Immature natural killer cell (primary cell): ENCODE results near the gene C6orf118. TPM values are rescaled to one million over a fixed set of nuclear protein-coding genes. Genes with fewer than 3 reads are reported as not detected.

Experiments used
- DNase-seq, 3 donors: peaks; one replicate each; pipeline ENCODE4 v3.0.0; 2022; ENCODE audit warnings: mixed read lengths in 1 of 3
- H3K27ac Mint-ChIP-seq, 6 donors: one replicate each; pipeline ENCODE4 v1.8.0; 2020; ENCODE audit warnings: mixed read lengths in 6 of 6, mild to moderate bottlenecking in 5 of 6, inconsistent platforms in 4 of 6, moderate library complexity in 3 of 6
- H3K27me3 Mint-ChIP-seq, 3 donors: one replicate each; pipeline ENCODE4 v1.8.0; 2020 to 2021; ENCODE audit warnings: low read depth in 3 of 3, mild to moderate bottlenecking in 3 of 3, mixed read lengths in 3 of 3, moderate library complexity in 3 of 3, inconsistent platforms in 1 of 3
- H3K36me3 Mint-ChIP-seq, 3 donors: one replicate each; pipeline ENCODE4 v1.8.0; 2020; ENCODE audit warnings: mixed read lengths in 3 of 3, inconsistent platforms in 2 of 3, mild to moderate bottlenecking in 2 of 3
- H3K4me1 Mint-ChIP-seq, 2 donors: one replicate each; pipeline ENCODE4 v1.8.0; 2020; ENCODE audit warnings: inconsistent platforms in 2 of 2, mild to moderate bottlenecking in 2 of 2, mixed read lengths in 2 of 2, moderate library complexity in 1 of 2
- H3K4me3 Mint-ChIP-seq, 5 donors: one replicate each; pipeline ENCODE4 v1.8.0; 2020; ENCODE audit warnings: mild to moderate bottlenecking in 5 of 5, mixed read lengths in 5 of 5, inconsistent platforms in 3 of 5, moderate library complexity in 3 of 5
- H3K9me3 Mint-ChIP-seq, 6 donors: one replicate each; pipeline ENCODE4 v1.8.0; 2020; ENCODE audit warnings: mild to moderate bottlenecking in 6 of 6, mixed read lengths in 6 of 6, inconsistent platforms in 4 of 6, moderate library complexity in 3 of 6
- polyA plus RNA-seq, 3 donors: library from polyadenylated mRNA; unstranded; fragments of 300-500 nt; fragmentation: Illumina TruSeq; gene quantifications; one replicate each; pipeline ENCODE4 v1.2.3, GENCODE V29; 2021

The C6orf118 gene
- not detected for polyA plus RNA-seq

- Mint-ChIP-seq H3K4me3 (peak within 1 kb of the TSS in 1 of 5 donors; percentile 23), H3K27ac (no peak within 1 kb of the TSS), H3K9me3 (peaks cover 0 to 11% (median 0%) of the 10 kb centered on the region in 6 donors)
These were observed at the start of gene C6orf118 for GRCh38 chr6:165308926-165309731. C6orf118 (minus strand) TSS chr6:165309605; CDS start chr6:165309586, 19 bp downstream.

GRCh38 chr6:165345700-165346099 is 36.3 kb upstream of the C6orf118 start:
- no peak for DNase-seq
- H3K4me1 Mint-ChIP-seq: no peaks in the 10 kb centered on the region
- no peaks in the 10 kb centered on the region for H3K36me3 Mint-ChIP-seq
- H3K4me3 Mint-ChIP-seq: no peak overlapping the region
- H3K27ac Mint-ChIP-seq: no peak overlapping the region
- H3K27me3 Mint-ChIP-seq: no peaks in the 10 kb centered on the region
- peaks cover 7 to 31% (median 16%) of the 10 kb centered on the region in 6 donors for H3K9me3 Mint-ChIP-seq

More at GRCh38 chr6:165308926-165309731, at the start of gene C6orf118:
- no peaks in the 10 kb centered on the region for H3K4me1 Mint-ChIP-seq
- H3K27me3 Mint-ChIP-seq: peaks cover 0 to 1% (median 0%) of the 10 kb centered on the region in 3 donors
- H3K36me3 Mint-ChIP-seq: no peaks in the 10 kb centered on the region
- DNase-seq: no peak

- no peak overlapping the region for H3K27ac Mint-ChIP-seq
- H3K4me3 Mint-ChIP-seq: no peak overlapping the region
- H3K4me1 Mint-ChIP-seq: no peaks in the 10 kb centered on the region
- DNase-seq: no peak
- peaks cover 4 to 27% (median 8%) of the 10 kb centered on the region in 6 donors for H3K9me3 Mint-ChIP-seq
- peaks cover 0 to 3% (median 0%) of the 10 kb centered on the region in 3 donors for H3K36me3 Mint-ChIP-seq
- H3K27me3 Mint-ChIP-seq: peaks cover 0 to 3% (median 0%) of the 10 kb centered on the region in 3 donors
These were observed 31.1 kb upstream of the C6orf118 start for GRCh38 chr6:165340532-165340931.

GRCh38 chr6:165325609-165326008 is 16.2 kb upstream of the C6orf118 start:
- Mint-ChIP-seq H3K4me3 (no peak overlapping the region), H3K36me3 (no peaks in the 10 kb centered on the region), H3K9me3 (peaks cover 5 to 26% (median 12%) of the 10 kb centered on the region in 6 donors), H3K27ac (no peak overlapping the region), H3K27me3 (peaks cover 0 to 2% (median 0%) of the 10 kb centered on the region in 3 donors), H3K4me1 (no peaks in the 10 kb centered on the region)
- no peak for DNase-seq

- no peaks in the 10 kb centered on the region for H3K4me1 Mint-ChIP-seq
These were observed 12.2 kb upstream of the C6orf118 start for GRCh38 chr6:165321555-165322145.

GRCh38 chr6:165321150-165321549 is 11.7 kb upstream of the C6orf118 start:
- Mint-ChIP-seq H3K9me3 (peaks cover 13 to 33% (median 20%) of the 10 kb centered on the region in 6 donors), H3K4me1 (no peaks in the 10 kb centered on the region), H3K36me3 (no peaks in the 10 kb centered on the region), H3K27ac (no peak overlapping the region), H3K27me3 (peaks cover 0 to 2% (median 0%) of the 10 kb centered on the region in 3 donors), H3K4me3 (no peak overlapping the region)
- DNase-seq: no peak

More at GRCh38 chr6:165321555-165322145, 12.2 kb upstream of the C6orf118 start:
- Mint-ChIP-seq H3K27ac (no peak overlapping the region), H3K36me3 (no peaks in the 10 kb centered on the region), H3K9me3 (peaks cover 13 to 34% (median 19%) of the 10 kb centered on the region in 6 donors), H3K27me3 (peaks cover 0 to 2% (median 0%) of the 10 kb centered on the region in 3 donors), H3K4me3 (no peak overlapping the region)
- no peak for DNase-seq

GRCh38 chr6:165317723-165318122 is 8.3 kb upstream of the C6orf118 start:
- Mint-ChIP-seq H3K4me1 (no peaks in the 10 kb centered on the region), H3K27me3 (no peaks in the 10 kb centered on the region), H3K9me3 (peaks cover 9 to 37% (median 17%) of the 10 kb centered on the region in 6 donors), H3K27ac (no peak overlapping the region), H3K36me3 (no peaks in the 10 kb centered on the region), H3K4me3 (no peak overlapping the region)
- DNase-seq: no peak

- peaks cover 0 to 8% (median 3%) of the 10 kb centered on the region in 6 donors for H3K9me3 Mint-ChIP-seq
- peaks cover 0 to 1% (median 0%) of the 10 kb centered on the region in 3 donors for H3K27me3 Mint-ChIP-seq
- no peaks in the 10 kb centered on the region for H3K4me1 Mint-ChIP-seq
- no peak overlapping the region for H3K4me3 Mint-ChIP-seq
- no peak overlapping the region for H3K27ac Mint-ChIP-seq
- no peaks in the 10 kb centered on the region for H3K36me3 Mint-ChIP-seq
- no peak for DNase-seq
These were observed 2.5 kb downstream of the C6orf118 start for GRCh38 chr6:165306955-165307354.

GRCh38 chr6:165301372-165302246 is 7.8 kb downstream of the C6orf118 start:
- no peak for DNase-seq
- H3K4me1 Mint-ChIP-seq: no peaks in the 10 kb centered on the region
- H3K4me3 Mint-ChIP-seq: no peak overlapping the region
- no peaks in the 10 kb centered on the region for H3K36me3 Mint-ChIP-seq
- H3K27ac Mint-ChIP-seq: no peak overlapping the region
- H3K9me3 Mint-ChIP-seq: peaks cover 7 to 24% (median 15%) of the 10 kb centered on the region in 6 donors
- H3K27me3 Mint-ChIP-seq: no peaks in the 10 kb centered on the region

GRCh38 chr6:165300422-165300936 is 8.9 kb downstream of the C6orf118 start:
- peaks cover 7 to 30% (median 18%) of the 10 kb centered on the region in 6 donors for H3K9me3 Mint-ChIP-seq
- no peaks in the 10 kb centered on the region for H3K4me1 Mint-ChIP-seq
- DNase-seq: no peak
- no peaks in the 10 kb centered on the region for H3K36me3 Mint-ChIP-seq
- no peak overlapping the region for H3K27ac Mint-ChIP-seq
- H3K4me3 Mint-ChIP-seq: no peak overlapping the region
- H3K27me3 Mint-ChIP-seq: no peaks in the 10 kb centered on the region

GRCh38 chr6:165298875-165299274 is 10.5 kb downstream of the C6orf118 start:
- peaks cover 7 to 30% (median 20%) of the 10 kb centered on the region in 6 donors for H3K9me3 Mint-ChIP-seq
- H3K27me3 Mint-ChIP-seq: no peaks in the 10 kb centered on the region
- H3K4me3 Mint-ChIP-seq: no peak overlapping the region
- no peaks in the 10 kb centered on the region for H3K4me1 Mint-ChIP-seq
- no peak for DNase-seq
- H3K27ac Mint-ChIP-seq: no peak overlapping the region
- H3K36me3 Mint-ChIP-seq: no peaks in the 10 kb centered on the region

- peaks cover 7 to 30% (median 20%) of the 10 kb centered on the region in 6 donors for H3K9me3 Mint-ChIP-seq
- H3K4me3 Mint-ChIP-seq: no peak overlapping the region
- no peak overlapping the region for H3K27ac Mint-ChIP-seq
- no peaks in the 10 kb centered on the region for H3K36me3 Mint-ChIP-seq
- no peaks in the 10 kb centered on the region for H3K4me1 Mint-ChIP-seq
- no peak for DNase-seq
- H3K27me3 Mint-ChIP-seq: no peaks in the 10 kb centered on the region
These were observed 11.0 kb downstream of the C6orf118 start for GRCh38 chr6:165298402-165298801.

- no peaks in the 10 kb centered on the region for H3K4me1 Mint-ChIP-seq
- no peaks in the 10 kb centered on the region for H3K36me3 Mint-ChIP-seq
- peaks cover 0 to 36% (median 15%) of the 10 kb centered on the region in 6 donors for H3K9me3 Mint-ChIP-seq
- H3K27ac Mint-ChIP-seq: no peak overlapping the region
- DNase-seq: no peak
- no peaks in the 10 kb centered on the region for H3K27me3 Mint-ChIP-seq
- H3K4me3 Mint-ChIP-seq: no peak overlapping the region
These were observed 16.7 kb downstream of the C6orf118 start for GRCh38 chr6:165292657-165293056.
